HEK293T (cell line): ENCODE data around the gene TTLL3.

Experiments
- ARNT ChIP-seq: fragments of 450-650 bp; IDR thresholded peaks from 2 replicates; pipeline ENCODE4 v1.6.1; 2017; ENCODE audit warnings: mild to moderate bottlenecking
- BHLHE40 ChIP-seq: fragments of 450-650 bp; IDR thresholded peaks from 2 replicates; pipeline ENCODE4 v1.6.1; 2016; ENCODE audit warnings: mild to moderate bottlenecking, moderate library complexity, borderline replicate concordance
- CTBP1 ChIP-seq: fragments of 450-650 bp; IDR thresholded peaks from 2 replicates; pipeline ENCODE4 v1.6.1; 2016; ENCODE audit warnings: borderline replicate concordance
- ELF4 ChIP-seq: fragments of 450-650 bp; IDR thresholded peaks from 2 replicates; pipeline ENCODE4 v1.6.1; 2017; ENCODE audit warnings: antibody characterized with exemption
- FOXM1 ChIP-seq: fragments of 450-650 bp; IDR thresholded peaks from 2 replicates; pipeline ENCODE4 v1.6.1; 2017; ENCODE audit warnings: mild to moderate bottlenecking, borderline replicate concordance
- HDGF ChIP-seq: fragments of 450-650 bp; IDR thresholded peaks from 2 replicates; pipeline ENCODE4 v1.6.1; 2017; ENCODE audit warnings: antibody characterized with exemption, borderline replicate concordance
- SP1 ChIP-seq: fragments of 450-650 bp; IDR thresholded peaks from 2 replicates; pipeline ENCODE4 v1.6.1; 2017
- SUZ12 ChIP-seq: fragments of 450-650 bp; IDR thresholded peaks from 2 replicates; pipeline ENCODE4 v1.6.1; 2016; ENCODE audit warnings: mild to moderate bottlenecking

DNA sequence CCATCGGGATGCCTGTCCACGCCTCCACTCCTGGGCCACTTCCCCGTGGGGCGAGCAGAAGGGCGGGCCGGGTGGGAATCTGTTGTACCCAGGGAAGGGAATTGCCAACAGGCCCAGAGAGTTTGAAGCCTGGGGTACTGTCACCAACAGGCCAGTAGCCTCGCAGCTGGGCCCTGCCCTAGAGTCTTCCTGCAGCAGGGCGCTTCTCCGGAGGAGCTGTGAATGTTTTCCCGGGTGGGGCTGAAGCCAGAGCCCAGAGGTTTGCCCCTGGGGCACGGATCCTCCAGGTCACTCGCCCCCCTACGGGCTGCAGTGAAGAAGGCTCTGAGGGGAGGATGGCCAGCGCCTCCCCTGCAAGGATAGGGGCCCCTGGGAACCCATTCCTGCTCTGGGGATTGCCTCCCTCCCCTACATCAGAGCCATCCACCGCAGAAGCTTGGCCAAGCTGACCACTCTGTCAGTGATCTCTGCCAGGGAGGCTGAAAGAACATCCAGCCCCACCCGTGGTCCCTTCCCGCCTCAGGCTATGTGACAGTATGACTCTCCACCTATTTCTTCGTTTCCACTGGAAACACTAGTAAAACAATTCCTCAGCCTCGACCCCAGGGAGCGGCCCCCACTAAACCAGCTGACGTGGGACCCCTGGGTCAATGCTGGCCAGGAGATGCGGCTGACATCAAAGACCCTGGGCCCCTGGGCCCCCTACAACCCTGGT lies 53.2 kb downstream of the TTLL3 start:
- TF ChIP-seq ELF4 (no peak), SUZ12 (no peak), ARNT (no peak), SP1 (no peak), CTBP1 (no peak), HDGF (no peak), FOXM1 (no peak), BHLHE40 (no peak)
